Right hindlimb (tissue), 1 donor: Measurements from ENCODE around the gene FOXN3.

Experiments used
- DNase-seq: peaks from one replicate; pipeline ENCODE4 v3.0.0-alpha.2; 2018

The FOXN3 gene

GRCh38 chr14:89430391-89431236 is 13.6 kb upstream of the FOXN3 start:
- no peak for DNase-seq

GRCh38 chr14:89429199-89430181 is 12.5 kb upstream of the FOXN3 start:
- peak; percentile 67 for DNase-seq

GRCh38 chr14:89428546-89429198 is 11.6 kb upstream of the FOXN3 start:
- peak; percentile 79 for DNase-seq

- no peak for DNase-seq
Measured at GRCh38 chr14:89428173-89428523, 11.1 kb upstream of the FOXN3 start.

- DNase-seq, result no peak
Measured at GRCh38 chr14:89427426-89428172, 10.6 kb upstream of the FOXN3 start.

- DNase-seq, result no peak
Measured at GRCh38 chr14:89425931-89426330, 8.9 kb upstream of the FOXN3 start.

- DNase-seq, result no peak
Measured at GRCh38 chr14:89424241-89424640, 7.2 kb upstream of the FOXN3 start.

- DNase-seq, result no peak
Measured at GRCh38 chr14:89422952-89423345, 5.9 kb upstream of the FOXN3 start.

GRCh38 chr14:89422181-89422951 is 5.3 kb upstream of the FOXN3 start:
- no peak for DNase-seq

- no peak for DNase-seq
Measured at GRCh38 chr14:89420502-89420901, 3.5 kb upstream of the FOXN3 start.

GRCh38 chr14:89419973-89420482 is 3.0 kb upstream of the FOXN3 start:
- no peak for DNase-seq

GRCh38 chr14:89418976-89419375 is 1.9 kb upstream of the FOXN3 start:
- DNase-seq, result no peak

- no peak for DNase-seq
Measured at GRCh38 chr14:89418452-89418851, 1.4 kb upstream of the FOXN3 start.

GRCh38 chr14:89417465-89418225 is 612 bp upstream of the FOXN3 start:
- DNase-seq, result peak; percentile 71

GRCh38 chr14:89416002-89416995 is 734 bp downstream of the FOXN3 start:
- DNase-seq, result peak; percentile 99

GRCh38 chr14:89415159-89415558 is 1.9 kb downstream of the FOXN3 start:
- DNase-seq, result no peak

- DNase-seq, result no peak
Measured at GRCh38 chr14:89411976-89412375, 5.1 kb downstream of the FOXN3 start.

GRCh38 chr14:89409961-89410360 is 7.1 kb downstream of the FOXN3 start:
- no peak for DNase-seq
